Measurements from ENCODE around the gene PSENEN. TPM values are rescaled to one million over a fixed set of nuclear protein-coding genes. Genes with fewer than 3 reads are reported as not detected.

The PSENEN gene
- polyA plus RNA-seq, 1 donor (not counting 4 experiments of a cell fraction or from before 2014, with no cell fraction given), result 36.2 TPM

DNA sequence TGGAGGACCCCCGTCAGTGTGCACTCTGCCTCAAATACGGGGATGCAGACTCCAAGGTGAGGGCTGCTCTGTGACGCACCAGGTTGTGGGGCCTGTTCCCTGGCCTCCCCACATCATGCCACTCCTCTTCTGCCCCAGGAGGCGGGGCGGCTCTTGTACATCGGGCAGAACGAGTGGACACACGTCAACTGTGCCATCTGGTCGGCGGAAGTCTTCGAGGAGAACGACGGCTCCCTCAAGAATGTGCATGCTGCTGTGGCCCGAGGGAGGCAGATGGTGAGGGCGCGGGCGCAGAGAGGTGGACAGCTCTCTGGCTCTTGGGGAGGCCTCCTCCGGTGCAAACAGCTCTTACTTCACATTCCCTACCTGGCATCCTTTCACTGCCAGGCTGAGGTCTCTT, 16.4 kb upstream of the PSENEN start:
- no peak for FAIRE-seq
- no peak overlapping the region for H3K4me3 ChIP-seq (ENCODE audit: control insufficient read depth in 2 of 3, extremely low read depth in 1 of 3, insufficient read depth in 2 of 3, low read depth in 1 of 3, low read length in 3 of 3)

DNA sequence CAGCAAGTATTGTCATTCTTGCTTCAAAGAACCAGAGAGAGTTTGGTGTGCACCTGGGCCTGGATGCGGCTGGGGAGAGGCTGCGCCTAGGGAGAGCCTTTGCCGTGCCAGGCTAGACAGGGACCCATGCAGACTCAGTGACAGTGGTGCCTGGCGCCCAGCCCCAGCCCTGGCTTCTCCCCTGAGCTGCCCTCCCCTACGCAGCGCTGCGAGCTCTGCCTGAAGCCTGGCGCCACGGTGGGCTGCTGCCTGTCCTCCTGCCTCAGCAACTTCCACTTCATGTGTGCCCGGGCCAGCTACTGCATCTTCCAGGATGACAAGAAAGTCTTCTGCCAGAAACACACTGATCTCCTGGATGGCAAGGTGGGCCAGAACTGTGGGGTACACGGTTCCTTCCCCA, 15.7 kb upstream of the PSENEN start:
- dilution Hi-C loops (cut with MboI; ENCODE audit: extremely low pct_ligation_motif_present, low sequenced_read_pairs), result no loop called here
- Histone ChIP-seq H3K9ac (ENCODE audit: control insufficient read depth, extremely low read depth, insufficient read depth, low read length) (no peak overlapping the region), H2AFZ (ENCODE audit: control insufficient read depth, low read length) (no peak overlapping the region), H3K9me3 (ENCODE audit: control insufficient read depth, low read depth, low read length) (no peaks in the 10 kb centered on the region), H3K79me2 (ENCODE audit: control insufficient read depth, insufficient read depth, low read length) (peaks cover 4% of the 10 kb centered on the region), H3K4me2 (ENCODE audit: control insufficient read depth, extremely low read depth, insufficient read depth, low read depth, low read length) (no peak overlapping the region), H3K4me1 (ENCODE audit: control insufficient read depth, extremely low read depth, insufficient read depth, low read length) (no peaks in the 10 kb centered on the region), H3K27ac (ENCODE audit: control insufficient read depth, insufficient read depth, low read length) (no peak overlapping the region), H3K36me3 (ENCODE audit: control insufficient read depth in 2 of 2, extremely low read depth in 1 of 2, insufficient read depth in 2 of 2, low read length in 2 of 2) (peaks cover 66 to 75% of the 10 kb centered on the region in 2 experiments), H4K20me1 (ENCODE audit: control insufficient read depth, extremely low read depth, insufficient read depth, low read length) (no peaks in the 10 kb centered on the region), H3K27me3 (ENCODE audit: control insufficient read depth, extremely low read depth, insufficient read depth, low read length) (no peaks in the 10 kb centered on the region), H3K9me1 (ENCODE audit: control insufficient read depth, extremely low read depth, insufficient read depth, low read length) (no peaks in the 10 kb centered on the region), H3K4me3 (ENCODE audit: control insufficient read depth in 2 of 3, extremely low read depth in 1 of 3, insufficient read depth in 2 of 3, low read depth in 1 of 3, low read length in 3 of 3) (no peak overlapping the region)
- DNase-seq (ENCODE audit: low read depth, low spot score) (no peak), FAIRE-seq (no peak)
- TF ChIP-seq, protein P1, sequence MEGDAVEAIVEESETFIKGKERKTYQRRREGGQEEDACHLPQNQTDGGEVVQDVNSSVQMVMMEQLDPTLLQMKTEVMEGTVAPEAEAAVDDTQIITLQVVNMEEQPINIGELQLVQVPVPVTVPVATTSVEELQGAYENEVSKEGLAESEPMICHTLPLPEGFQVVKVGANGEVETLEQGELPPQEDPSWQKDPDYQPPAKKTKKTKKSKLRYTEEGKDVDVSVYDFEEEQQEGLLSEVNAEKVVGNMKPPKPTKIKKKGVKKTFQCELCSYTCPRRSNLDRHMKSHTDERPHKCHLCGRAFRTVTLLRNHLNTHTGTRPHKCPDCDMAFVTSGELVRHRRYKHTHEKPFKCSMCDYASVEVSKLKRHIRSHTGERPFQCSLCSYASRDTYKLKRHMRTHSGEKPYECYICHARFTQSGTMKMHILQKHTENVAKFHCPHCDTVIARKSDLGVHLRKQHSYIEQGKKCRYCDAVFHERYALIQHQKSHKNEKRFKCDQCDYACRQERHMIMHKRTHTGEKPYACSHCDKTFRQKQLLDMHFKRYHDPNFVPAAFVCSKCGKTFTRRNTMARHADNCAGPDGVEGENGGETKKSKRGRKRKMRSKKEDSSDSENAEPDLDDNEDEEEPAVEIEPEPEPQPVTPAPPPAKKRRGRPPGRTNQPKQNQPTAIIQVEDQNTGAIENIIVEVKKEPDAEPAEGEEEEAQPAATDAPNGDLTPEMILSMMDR (optimal IDR thresholded peaks at IDR 0.05 in 1 of 3, IDR thresholded peaks at IDR 0.05 in 1 of 3, conservative IDR thresholded peaks at IDR 0.05 in 1 of 3; ENCODE audit: extremely low read depth in 1 of 3, insufficient read depth in 2 of 3, low read length in 3 of 3), result no peak
- TF ChIP-seq EZH2 (IDR thresholded peaks at IDR 0.05; ENCODE audit: low read length), result no peak

More for the DNA sequence above, 16.4 kb upstream of the PSENEN start:
- Histone ChIP-seq H3K9me3 (ENCODE audit: control insufficient read depth, low read depth, low read length) (no peaks in the 10 kb centered on the region), H3K79me2 (ENCODE audit: control insufficient read depth, insufficient read depth, low read length) (peaks cover 4% of the 10 kb centered on the region), H4K20me1 (ENCODE audit: control insufficient read depth, extremely low read depth, insufficient read depth, low read length) (no peaks in the 10 kb centered on the region), H3K27ac (ENCODE audit: control insufficient read depth, insufficient read depth, low read length) (no peak overlapping the region), H2AFZ (ENCODE audit: control insufficient read depth, low read length) (no peak overlapping the region), H3K9me1 (ENCODE audit: control insufficient read depth, extremely low read depth, insufficient read depth, low read length) (no peaks in the 10 kb centered on the region), H3K4me2 (ENCODE audit: control insufficient read depth, extremely low read depth, insufficient read depth, low read depth, low read length) (no peak overlapping the region), H3K4me1 (ENCODE audit: control insufficient read depth, extremely low read depth, insufficient read depth, low read length) (no peaks in the 10 kb centered on the region), H3K27me3 (ENCODE audit: control insufficient read depth, extremely low read depth, insufficient read depth, low read length) (no peaks in the 10 kb centered on the region), H3K9ac (ENCODE audit: control insufficient read depth, extremely low read depth, insufficient read depth, low read length) (no peak overlapping the region), H3K36me3 (ENCODE audit: control insufficient read depth in 2 of 2, extremely low read depth in 1 of 2, insufficient read depth in 2 of 2, low read length in 2 of 2) (peaks cover 64 to 75% of the 10 kb centered on the region in 2 experiments)
- TF ChIP-seq, protein P1 (optimal IDR thresholded peaks at IDR 0.05 in 1 of 3, IDR thresholded peaks at IDR 0.05 in 1 of 3, conservative IDR thresholded peaks at IDR 0.05 in 1 of 3; ENCODE audit: extremely low read depth in 1 of 3, insufficient read depth in 2 of 3, low read length in 3 of 3), result no peak
- TF ChIP-seq EZH2 (IDR thresholded peaks at IDR 0.05; ENCODE audit: low read length), result no peak
- DNase-seq (ENCODE audit: low read depth, low spot score), result no peak
- dilution Hi-C loops (cut with MboI; ENCODE audit: extremely low pct_ligation_motif_present, low sequenced_read_pairs), result no loop called here

All from keratinocyte (primary cell).